ENCODE data around the gene PCNX1. TPM values are rescaled to one million over a fixed set of nuclear protein-coding genes. Genes with fewer than 3 reads are reported as not detected.

PCNX1 gene
- total RNA-seq, 1 donor from 2014 or later = 79.3 TPM

DNA sequence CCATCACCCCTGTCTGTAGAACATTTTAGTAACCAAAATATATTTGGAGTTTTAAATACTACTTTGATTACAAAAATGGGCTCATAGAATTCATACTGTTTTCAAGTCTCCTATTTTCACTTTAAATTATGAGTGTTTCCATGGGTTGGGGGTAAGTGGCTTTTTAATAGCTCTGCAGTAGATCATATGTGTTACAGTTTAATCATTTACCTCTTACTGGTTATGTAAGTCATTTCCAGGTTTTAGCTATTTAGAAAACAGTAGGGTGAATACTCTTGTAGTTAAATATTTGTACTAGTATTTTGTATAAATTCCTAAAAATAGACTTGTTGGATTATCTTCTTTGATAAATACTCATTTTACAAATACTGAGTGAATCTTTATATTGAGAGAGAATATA is 8.2 kb downstream of the PCNX1 start:
- Histone ChIP-seq H3K9me3 (ENCODE audit: control insufficient read depth in 3 of 3, low read length in 3 of 3) (no peaks in the 10 kb centered on the region), H3K27ac (ENCODE audit: low read depth, low read length) (no peak overlapping the region), H3K4me1 (ENCODE audit: control insufficient read depth in 3 of 3, insufficient read depth in 3 of 3, low read length in 3 of 3) (peaks cover 5 to 10% (median 8%) of the 10 kb centered on the region in 3 donors), H3K36me3 (ENCODE audit: control insufficient read depth in 3 of 3, insufficient read depth in 3 of 3, low read length in 3 of 3) (no peaks in the 10 kb centered on the region), H3K27me3 (ENCODE audit: control insufficient read depth in 3 of 3, insufficient read depth in 3 of 3, low read length in 3 of 3) (no peaks in the 10 kb centered on the region), H3K9ac (ENCODE audit: low read depth in 1 of 3, low read length in 3 of 3) (no peak overlapping the region), H3K4me3 (ENCODE audit: low read length in 3 of 3) (no peak overlapping the region)

DNA sequence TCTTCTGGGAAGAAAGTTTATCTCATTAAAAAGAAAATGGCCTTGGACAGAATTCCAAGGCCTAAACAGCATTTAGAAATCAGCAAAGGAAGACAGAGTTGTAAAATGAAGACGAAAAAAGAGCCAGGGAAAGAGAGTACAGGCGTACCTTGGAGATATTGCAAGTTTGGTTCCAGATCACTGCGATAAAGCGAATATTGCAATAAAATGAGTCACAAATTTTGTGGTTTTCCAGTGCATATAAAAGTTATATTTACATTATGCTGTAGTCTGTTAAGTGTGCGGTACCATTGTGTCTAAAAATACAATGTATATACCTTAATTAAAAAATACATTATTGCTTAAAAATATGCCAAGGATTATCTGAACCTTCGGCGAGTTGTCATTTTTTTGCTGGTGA is 9.0 kb downstream of the PCNX1 start:
- H3K9ac ChIP-seq (ENCODE audit: low read depth in 1 of 3, low read length in 3 of 3) = no peak overlapping the region
- peaks cover 0 to 6% (median 5%) of the 10 kb centered on the region in 3 donors for H3K4me1 ChIP-seq (ENCODE audit: control insufficient read depth in 3 of 3, insufficient read depth in 3 of 3, low read length in 3 of 3)

DNA sequence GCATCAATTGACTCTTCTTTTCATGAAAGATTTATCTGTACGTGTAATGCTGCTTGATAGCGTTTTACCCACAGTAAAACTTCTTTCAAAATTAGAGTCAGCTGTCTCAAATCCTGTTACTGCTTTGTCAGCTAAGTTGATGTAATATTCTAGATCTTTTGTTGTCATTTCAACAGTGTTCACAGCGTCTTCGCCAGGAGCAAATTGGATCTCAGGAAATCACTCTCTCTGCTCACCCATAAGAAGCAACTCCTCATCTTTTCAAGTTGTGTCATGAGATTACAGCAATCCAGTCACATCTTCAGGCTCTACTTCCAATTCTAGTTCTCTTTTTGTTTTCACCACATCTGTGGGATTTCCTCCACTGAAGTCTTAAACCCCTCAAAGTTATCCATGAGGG is 9.5 kb downstream of the PCNX1 start:
- H3K36me3 ChIP-seq (ENCODE audit: control insufficient read depth in 3 of 3, insufficient read depth in 3 of 3, low read length in 3 of 3) = no peaks in the 10 kb centered on the region
- H3K27me3 ChIP-seq (ENCODE audit: control insufficient read depth in 3 of 3, insufficient read depth in 3 of 3, low read length in 3 of 3) = no peaks in the 10 kb centered on the region
- no peak overlapping the region for H3K27ac ChIP-seq (ENCODE audit: low read depth, low read length)
- peaks cover 0 to 6% (median 5%) of the 10 kb centered on the region in 3 donors for H3K4me1 ChIP-seq (ENCODE audit: control insufficient read depth in 3 of 3, insufficient read depth in 3 of 3, low read length in 3 of 3)
- no peak overlapping the region for H3K4me3 ChIP-seq (ENCODE audit: low read length in 3 of 3)
- H3K9ac ChIP-seq (ENCODE audit: low read depth in 1 of 3, low read length in 3 of 3) = no peak overlapping the region
- H3K9me3 ChIP-seq (ENCODE audit: control insufficient read depth in 3 of 3, low read length in 3 of 3) = no peaks in the 10 kb centered on the region

More for the DNA sequence above, 9.0 kb downstream of the PCNX1 start:
- H3K27ac ChIP-seq (ENCODE audit: low read depth, low read length) = no peak overlapping the region
- H3K9me3 ChIP-seq (ENCODE audit: control insufficient read depth in 3 of 3, low read length in 3 of 3) = no peaks in the 10 kb centered on the region
- H3K36me3 ChIP-seq (ENCODE audit: control insufficient read depth in 3 of 3, insufficient read depth in 3 of 3, low read length in 3 of 3) = no peaks in the 10 kb centered on the region
- H3K4me3 ChIP-seq (ENCODE audit: low read length in 3 of 3) = no peak overlapping the region
- no peaks in the 10 kb centered on the region for H3K27me3 ChIP-seq (ENCODE audit: control insufficient read depth in 3 of 3, insufficient read depth in 3 of 3, low read length in 3 of 3)

DNA sequence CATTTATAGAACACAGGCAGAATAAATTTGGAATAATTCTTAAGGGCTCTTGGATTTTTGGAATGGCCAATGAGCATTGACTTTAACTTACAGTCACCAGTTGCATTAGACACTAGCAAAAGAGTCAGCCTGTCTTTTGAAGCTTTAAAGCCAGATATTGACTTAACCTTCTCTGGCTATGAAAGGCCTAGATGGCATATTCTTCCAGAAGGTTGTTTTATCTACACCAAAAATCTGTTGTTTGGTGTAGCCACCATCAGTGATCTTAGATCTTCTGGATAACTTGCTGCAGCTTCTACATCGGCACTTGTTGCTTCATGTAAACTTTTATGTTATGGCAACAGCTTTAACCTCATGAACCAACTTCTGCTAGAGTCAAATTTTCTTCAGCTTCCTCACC is 10.4 kb downstream of the PCNX1 start:
- H3K27me3 ChIP-seq (ENCODE audit: control insufficient read depth in 3 of 3, insufficient read depth in 3 of 3, low read length in 3 of 3) = no peaks in the 10 kb centered on the region
- no peak overlapping the region for H3K27ac ChIP-seq (ENCODE audit: low read depth, low read length)
- H3K4me1 ChIP-seq (ENCODE audit: control insufficient read depth in 3 of 3, insufficient read depth in 3 of 3, low read length in 3 of 3) = peaks cover 0 to 6% (median 3%) of the 10 kb centered on the region in 3 donors

DNA sequence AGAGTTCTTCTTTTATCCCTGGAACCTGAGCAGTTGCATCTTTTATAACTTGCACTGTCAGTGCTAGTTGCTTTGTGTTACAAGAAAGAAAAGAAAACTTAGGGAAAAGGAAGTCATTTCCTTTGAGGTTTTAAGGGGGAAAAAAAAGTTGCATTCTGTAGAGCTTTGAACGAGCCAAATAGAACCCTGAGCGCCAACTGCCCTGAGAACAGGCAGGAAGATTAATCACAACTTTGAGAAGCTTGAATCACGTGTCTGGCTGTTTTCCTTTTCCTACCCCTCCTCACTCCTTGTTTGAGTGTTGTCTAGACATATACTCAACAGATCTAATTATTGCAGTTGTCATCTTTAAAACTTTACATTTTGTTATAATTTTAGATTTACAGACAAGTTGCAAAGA is 12.5 kb downstream of the PCNX1 start:
- H3K9me3 ChIP-seq (ENCODE audit: control insufficient read depth in 3 of 3, low read length in 3 of 3) = no peaks in the 10 kb centered on the region
- no peaks in the 10 kb centered on the region for H3K27me3 ChIP-seq (ENCODE audit: control insufficient read depth in 3 of 3, insufficient read depth in 3 of 3, low read length in 3 of 3)
- H3K36me3 ChIP-seq (ENCODE audit: control insufficient read depth in 3 of 3, insufficient read depth in 3 of 3, low read length in 3 of 3) = no peaks in the 10 kb centered on the region
- no peak overlapping the region for H3K4me3 ChIP-seq (ENCODE audit: low read length in 3 of 3)
- H3K9ac ChIP-seq (ENCODE audit: low read depth in 1 of 3, low read length in 3 of 3) = no peak overlapping the region
- H3K27ac ChIP-seq (ENCODE audit: low read depth, low read length) = no peak overlapping the region
- peaks cover 0 to 6% (median 5%) of the 10 kb centered on the region in 3 donors for H3K4me1 ChIP-seq (ENCODE audit: control insufficient read depth in 3 of 3, insufficient read depth in 3 of 3, low read length in 3 of 3)

More for the DNA sequence above, 10.4 kb downstream of the PCNX1 start:
- Histone ChIP-seq H3K9ac (ENCODE audit: low read depth in 1 of 3, low read length in 3 of 3) (no peak overlapping the region), H3K9me3 (ENCODE audit: control insufficient read depth in 3 of 3, low read length in 3 of 3) (no peaks in the 10 kb centered on the region), H3K4me3 (ENCODE audit: low read length in 3 of 3) (no peak overlapping the region), H3K36me3 (ENCODE audit: control insufficient read depth in 3 of 3, insufficient read depth in 3 of 3, low read length in 3 of 3) (no peaks in the 10 kb centered on the region)

DNA sequence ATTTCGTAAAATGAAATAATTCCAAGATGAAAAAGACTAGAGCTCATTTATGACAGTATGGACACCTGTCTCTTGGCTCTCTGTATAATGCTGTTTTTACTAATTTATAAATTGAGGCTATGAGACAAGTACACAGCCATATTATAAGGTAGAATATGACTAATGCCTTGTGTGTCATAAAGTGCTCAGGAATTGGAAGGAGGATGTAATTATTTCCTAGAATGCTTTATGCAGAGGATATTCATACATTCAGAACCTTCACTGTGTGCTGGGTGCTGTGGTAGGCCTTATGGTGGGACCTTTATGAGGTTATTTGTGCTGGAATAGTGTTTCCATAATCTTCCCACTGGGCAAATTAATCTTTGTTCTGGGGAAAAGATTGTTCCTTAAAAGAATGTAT is 13.3 kb downstream of the PCNX1 start:
- Histone ChIP-seq H3K4me3 (ENCODE audit: low read length in 3 of 3) (no peak overlapping the region), H3K27me3 (ENCODE audit: control insufficient read depth in 3 of 3, insufficient read depth in 3 of 3, low read length in 3 of 3) (no peaks in the 10 kb centered on the region), H3K9ac (ENCODE audit: low read depth in 1 of 3, low read length in 3 of 3) (peak overlapping the region in 1 of 3 donors; percentile 43), H3K9me3 (ENCODE audit: control insufficient read depth in 3 of 3, low read length in 3 of 3) (no peaks in the 10 kb centered on the region), H3K27ac (ENCODE audit: low read depth, low read length) (no peak overlapping the region), H3K4me1 (ENCODE audit: control insufficient read depth in 3 of 3, insufficient read depth in 3 of 3, low read length in 3 of 3) (peaks cover 0 to 6% (median 5%) of the 10 kb centered on the region in 3 donors), H3K36me3 (ENCODE audit: control insufficient read depth in 3 of 3, insufficient read depth in 3 of 3, low read length in 3 of 3) (no peaks in the 10 kb centered on the region)

DNA sequence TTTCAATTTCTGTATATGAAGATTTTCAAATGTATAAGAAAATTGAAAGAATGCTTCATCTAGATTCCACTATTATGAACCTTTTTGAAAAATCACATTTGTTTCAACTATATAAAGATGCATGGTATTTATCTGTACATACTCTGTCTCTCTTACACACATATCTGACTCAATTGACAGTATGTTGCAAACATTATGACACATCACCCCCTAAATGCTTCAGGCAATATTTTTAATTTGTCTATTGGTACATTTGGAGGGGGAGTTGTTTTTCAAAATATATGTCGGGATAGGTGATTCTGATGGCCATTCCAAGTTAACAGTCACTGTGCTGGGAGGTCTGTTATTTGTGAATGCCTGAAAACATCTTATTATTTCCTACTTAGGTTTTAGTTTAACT is 14.4 kb downstream of the PCNX1 start:
- Histone ChIP-seq H3K9ac (ENCODE audit: low read depth in 1 of 3, low read length in 3 of 3) (no peak overlapping the region), H3K4me1 (ENCODE audit: control insufficient read depth in 3 of 3, insufficient read depth in 3 of 3, low read length in 3 of 3) (peaks cover 0 to 6% (median 5%) of the 10 kb centered on the region in 3 donors), H3K36me3 (ENCODE audit: control insufficient read depth in 3 of 3, insufficient read depth in 3 of 3, low read length in 3 of 3) (no peaks in the 10 kb centered on the region), H3K27ac (ENCODE audit: low read depth, low read length) (no peak overlapping the region), H3K4me3 (ENCODE audit: low read length in 3 of 3) (no peak overlapping the region), H3K27me3 (ENCODE audit: control insufficient read depth in 3 of 3, insufficient read depth in 3 of 3, low read length in 3 of 3) (no peaks in the 10 kb centered on the region), H3K9me3 (ENCODE audit: control insufficient read depth in 3 of 3, low read length in 3 of 3) (no peaks in the 10 kb centered on the region)

DNA sequence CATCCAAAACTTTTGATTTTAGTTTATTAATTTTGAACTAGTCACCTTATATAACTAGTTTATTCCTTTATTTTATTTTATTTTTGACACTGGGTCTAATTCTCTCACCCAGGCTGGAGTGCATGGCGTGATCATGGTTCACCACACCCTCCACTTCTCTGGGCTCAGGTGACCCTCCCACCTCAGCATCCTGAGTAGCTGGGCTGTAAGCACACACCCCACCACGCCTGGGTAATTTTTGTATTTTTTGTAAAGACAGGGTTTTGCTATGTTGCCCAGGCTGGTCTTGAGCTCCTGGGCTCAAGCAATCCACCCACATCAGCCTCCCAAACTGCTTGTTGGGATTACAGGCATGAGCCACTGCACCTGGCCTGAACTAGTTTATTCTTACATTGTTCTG is 17.3 kb downstream of the PCNX1 start:
- Histone ChIP-seq H3K27ac (ENCODE audit: low read depth, low read length) (no peak overlapping the region), H3K9ac (ENCODE audit: low read depth in 1 of 3, low read length in 3 of 3) (no peak overlapping the region), H3K4me1 (ENCODE audit: control insufficient read depth in 3 of 3, insufficient read depth in 3 of 3, low read length in 3 of 3) (peaks cover 0 to 5% (median 3%) of the 10 kb centered on the region in 3 donors)

DNA sequence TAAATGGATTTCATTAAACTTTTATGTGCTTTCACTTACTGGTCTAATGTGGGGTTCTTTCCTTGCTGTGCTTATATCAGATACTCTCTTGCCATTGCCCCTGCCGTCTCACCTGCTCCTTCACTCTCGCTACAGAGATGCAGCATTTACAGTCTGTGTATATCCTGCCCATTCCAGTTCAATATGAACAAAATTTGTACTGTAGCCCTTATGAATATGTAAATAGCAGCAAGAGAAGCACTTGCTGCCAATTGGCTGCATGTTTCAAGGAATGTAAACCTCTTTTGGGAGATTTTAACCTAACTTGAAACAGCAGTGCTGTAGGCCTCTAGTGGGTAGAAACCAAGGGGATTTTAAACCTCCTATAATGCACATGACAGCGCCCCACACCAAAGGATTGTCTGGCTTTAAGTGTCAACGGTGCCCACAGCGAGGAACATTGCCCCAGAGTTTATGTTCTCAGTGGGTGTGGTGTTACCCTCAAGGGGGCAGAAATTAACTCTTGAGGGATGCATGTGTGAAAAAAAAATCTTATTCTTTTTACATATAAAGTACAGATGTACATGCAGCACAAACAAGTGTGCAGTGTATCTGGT is 19.1 kb downstream of the PCNX1 start:
- H3K9ac ChIP-seq (ENCODE audit: low read depth in 1 of 3, low read length in 3 of 3) = no peak overlapping the region
- H3K9me3 ChIP-seq (ENCODE audit: control insufficient read depth in 3 of 3, low read length in 3 of 3) = no peaks in the 10 kb centered on the region
- no peaks in the 10 kb centered on the region for H3K36me3 ChIP-seq (ENCODE audit: control insufficient read depth in 3 of 3, insufficient read depth in 3 of 3, low read length in 3 of 3)
- H3K27ac ChIP-seq (ENCODE audit: low read depth, low read length) = no peak overlapping the region
- peaks cover 3 to 5% (median 4%) of the 10 kb centered on the region in 3 donors for H3K4me1 ChIP-seq (ENCODE audit: control insufficient read depth in 3 of 3, insufficient read depth in 3 of 3, low read length in 3 of 3)
- H3K27me3 ChIP-seq (ENCODE audit: control insufficient read depth in 3 of 3, insufficient read depth in 3 of 3, low read length in 3 of 3) = no peaks in the 10 kb centered on the region
- H3K4me3 ChIP-seq (ENCODE audit: low read length in 3 of 3) = no peak overlapping the region

More for the DNA sequence above, 17.3 kb downstream of the PCNX1 start:
- H3K9me3 ChIP-seq (ENCODE audit: control insufficient read depth in 3 of 3, low read length in 3 of 3) = no peaks in the 10 kb centered on the region
- H3K27me3 ChIP-seq (ENCODE audit: control insufficient read depth in 3 of 3, insufficient read depth in 3 of 3, low read length in 3 of 3) = no peaks in the 10 kb centered on the region
- H3K4me3 ChIP-seq (ENCODE audit: low read length in 3 of 3) = no peak overlapping the region
- no peaks in the 10 kb centered on the region for H3K36me3 ChIP-seq (ENCODE audit: control insufficient read depth in 3 of 3, insufficient read depth in 3 of 3, low read length in 3 of 3)

DNA sequence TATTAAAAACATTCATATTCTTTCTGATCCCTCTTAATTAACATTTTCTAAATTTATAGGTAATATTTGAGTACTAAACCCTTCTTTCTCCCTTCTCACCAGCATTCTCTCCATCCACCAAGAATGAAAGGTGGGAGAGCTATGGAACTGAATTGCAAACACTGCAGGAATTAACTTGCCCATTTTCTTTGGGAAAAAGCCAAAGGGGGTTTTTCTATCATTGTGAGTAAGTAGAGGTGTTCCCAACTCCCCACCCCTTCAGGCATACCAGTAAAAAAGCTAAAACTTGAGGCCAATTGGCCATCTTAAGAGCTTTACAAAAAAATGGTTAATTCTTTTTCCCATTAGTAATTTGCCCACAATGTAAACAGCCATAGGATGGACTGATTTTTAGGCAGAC is 23.7 kb downstream of the PCNX1 start:
- Histone ChIP-seq H3K27me3 (ENCODE audit: control insufficient read depth in 3 of 3, insufficient read depth in 3 of 3, low read length in 3 of 3) (no peaks in the 10 kb centered on the region), H3K36me3 (ENCODE audit: control insufficient read depth in 3 of 3, insufficient read depth in 3 of 3, low read length in 3 of 3) (no peaks in the 10 kb centered on the region), H3K9ac (ENCODE audit: low read depth in 1 of 3, low read length in 3 of 3) (no peak overlapping the region), H3K9me3 (ENCODE audit: control insufficient read depth in 3 of 3, low read length in 3 of 3) (no peaks in the 10 kb centered on the region), H3K27ac (ENCODE audit: low read depth, low read length) (no peak overlapping the region), H3K4me1 (ENCODE audit: control insufficient read depth in 3 of 3, insufficient read depth in 3 of 3, low read length in 3 of 3) (peaks cover 3 to 19% (median 10%) of the 10 kb centered on the region in 3 donors), H3K4me3 (ENCODE audit: low read length in 3 of 3) (no peak overlapping the region)

Data from skeletal muscle tissue (tissue), 4 donors.